IMR-90 (cell line): ENCODE measurements around the gene EFEMP1. TPM values are rescaled to one million over a fixed set of nuclear protein-coding genes. Genes with fewer than 3 reads are reported as not detected.

Source experiments
- ATAC-seq: fragments of 200-7000 bp; cut with Tn5 transposase; 2 replicates; pipeline ENCODE4 v1.9.1; 2020; ENCODE audit warnings: low read depth, mild to moderate bottlenecking, moderate library complexity
- BruUV-seq: library from RNA; stranded (reverse); fragments of 400-500 nt; replicated peaks from 2 replicates; lab custom pipeline; 2021; lab: Mats Ljungman, UMichigan
- CTCF ChIA-PET: fragments of 300-600 bp; formaldehyde crosslinking; extraction: SDS; loops from one replicate; lab custom pipeline; 2021; ENCODE audit warnings: antibody characterized with exemption; lab: Yijun Ruan, JAX
- POLR2A ChIA-PET: fragments of 300-600 bp; sonication (Branson Sonifier 250); formaldehyde crosslinking; loops from one replicate; lab custom pipeline; 2022; ENCODE audit warnings: antibody characterized with exemption; ENCODE audit not compliant: unreplicated experiment; lab: Charles Lee
- DNase-seq: peaks from one replicate; pipeline ENCODE4 v3.0.0; 2013
- H2AFZ ChIP-seq: replicated peaks from 2 replicates; pipeline ENCODE3; 2013; ENCODE audit warnings: low read length, mild to moderate bottlenecking; ENCODE audit not compliant: poor library complexity
- H2AK5ac ChIP-seq: 2 replicates; pipeline ENCODE4 v1.6.1; 2013; ENCODE audit warnings: low read depth, low read length, inconsistent platforms
- H2AK9ac ChIP-seq: replicated peaks from 2 replicates; pipeline ENCODE3; 2013; ENCODE audit warnings: mild to moderate bottlenecking, low read depth, low read length, moderate library complexity; ENCODE audit not compliant: poor library complexity
- H2BK120ac ChIP-seq: 2 replicates; pipeline ENCODE4 v1.6.1; 2013; ENCODE audit warnings: low read depth, low read length, inconsistent platforms
- H2BK15ac ChIP-seq: 3 replicates; pipeline ENCODE4 v1.6.1; 2013; ENCODE audit warnings: low read depth, low read length, inconsistent platforms
- H2BK20ac ChIP-seq: 2 replicates; pipeline ENCODE4 v1.6.1; 2013; ENCODE audit warnings: low read depth, mild to moderate bottlenecking, inconsistent platforms, low read length, moderate library complexity
- H2BK5ac ChIP-seq: 2 replicates; pipeline ENCODE4 v1.6.1; 2013; ENCODE audit warnings: mild to moderate bottlenecking, low read depth, low read length, inconsistent platforms; ENCODE audit not compliant: poor library complexity, severe bottlenecking
- H3K14ac ChIP-seq: replicated peaks from 2 replicates; pipeline ENCODE4 v1.6.1; 2013; ENCODE audit warnings: low read depth, low read length, inconsistent platforms
- H3K18ac ChIP-seq: 2 replicates; pipeline ENCODE4 v1.6.1; 2013; ENCODE audit warnings: low read depth, low read length, control low read depth
- H3K23ac ChIP-seq: 2 replicates; pipeline ENCODE4 v1.6.1; 2013; ENCODE audit warnings: low read depth, low read length, inconsistent platforms
- H3K27ac ChIP-seq: 2 replicates; pipeline ENCODE4 v1.5.1; 2013; ENCODE audit warnings: mild to moderate bottlenecking, control low read depth, low read length; ENCODE audit not compliant: insufficient read depth
- H3K27me3 ChIP-seq: 2 replicates; pipeline ENCODE4 v1.6.1; 2013; ENCODE audit warnings: low read length; ENCODE audit not compliant: control insufficient read depth, insufficient read depth
- H3K36me3 ChIP-seq: 2 replicates; pipeline ENCODE4 v1.6.1; 2013; ENCODE audit warnings: low read length, mixed read lengths; ENCODE audit not compliant: control insufficient read depth, insufficient read depth
- H3K4ac ChIP-seq: 2 replicates; pipeline ENCODE4 v1.6.1; 2013; ENCODE audit warnings: low read depth, low read length, inconsistent platforms
- H3K4me1 ChIP-seq: 2 replicates; pipeline ENCODE4 v1.6.1; 2013; ENCODE audit warnings: low read length, mixed read lengths; ENCODE audit not compliant: control insufficient read depth, insufficient read depth
- H3K4me2 ChIP-seq: 2 replicates; pipeline ENCODE4 v1.6.1; 2013; ENCODE audit warnings: low read depth, mild to moderate bottlenecking, control low read depth, low read length, moderate library complexity
- H3K4me3 ChIP-seq: 2 replicates; pipeline ENCODE4 v1.5.1; 2013; ENCODE audit warnings: low read depth, mild to moderate bottlenecking, control low read depth, low read length, moderate library complexity; ENCODE audit not compliant: insufficient read depth
- H3K56ac ChIP-seq: 2 replicates; pipeline ENCODE4 v1.6.1; 2013; ENCODE audit warnings: low read length, inconsistent platforms; ENCODE audit not compliant: insufficient read depth; ENCODE audit errors: extremely low read depth
- H3K79me1 ChIP-seq, 2 experiments: 2 replicates each; pipeline ENCODE4 v1.6.1; 2013; ENCODE audit warnings: low read length in 2 of 2, inconsistent platforms in 1 of 2, low read depth in 1 of 2
- H3K9ac ChIP-seq: 2 replicates; pipeline ENCODE4 v1.6.1; 2013; ENCODE audit warnings: low read depth, low read length, control low read depth
- H3K9me1 ChIP-seq: 2 replicates; pipeline ENCODE4 v1.6.1; 2013; ENCODE audit warnings: low read length, inconsistent platforms; ENCODE audit not compliant: insufficient read depth
- H3K9me3 ChIP-seq: 2 replicates; pipeline ENCODE4 v1.6.1; 2013; ENCODE audit warnings: low read length; ENCODE audit not compliant: control insufficient read depth, insufficient read depth
- H4K20me1 ChIP-seq: 2 replicates; pipeline ENCODE4 v1.6.1; 2013; ENCODE audit warnings: low read length, inconsistent platforms; ENCODE audit not compliant: insufficient read depth
- H4K5ac ChIP-seq: 2 replicates; pipeline ENCODE4 v1.6.1; 2013; ENCODE audit warnings: mild to moderate bottlenecking, low read depth, low read length, control low read depth
- H4K8ac ChIP-seq, 2 experiments: 2 replicates each; pipeline ENCODE4 v1.6.1; 2013; ENCODE audit warnings: low read depth in 2 of 2, low read length in 2 of 2, control low read depth in 1 of 2, inconsistent platforms in 1 of 2
- H4K91ac ChIP-seq: 2 replicates; pipeline ENCODE4 v1.6.1; 2013; ENCODE audit warnings: low read depth, low read length, inconsistent platforms; ENCODE audit not compliant: insufficient read depth
- BHLHE40 ChIP-seq: fragments of 150-350 bp; IDR thresholded peaks from 2 replicates; pipeline ENCODE4 v1.6.1; 2016; ENCODE audit warnings: mild to moderate bottlenecking, low read depth, low read length
- CEBPB ChIP-seq: IDR thresholded peaks from 2 replicates; pipeline ENCODE4 v1.6.1; 2012; ENCODE audit warnings: low read depth, low read length, improper control_type of control experiment
- CHD1 ChIP-seq: IDR thresholded peaks from 2 replicates; pipeline ENCODE4 v1.6.1; 2012; ENCODE audit warnings: low read depth, low read length, improper control_type of control experiment
- FOS ChIP-seq: fragments of 150-350 bp; IDR thresholded peaks from 2 replicates; pipeline ENCODE4 v1.6.1; 2016; ENCODE audit warnings: low read depth, low read length
- RFX5 ChIP-seq: IDR thresholded peaks from 2 replicates; pipeline ENCODE4 v1.8.0; 2012; ENCODE audit warnings: low read depth, mild to moderate bottlenecking, low read length, moderate library complexity
- USF2 ChIP-seq: fragments of 150-350 bp; IDR thresholded peaks from 2 replicates; pipeline ENCODE4 v1.6.1; 2017; ENCODE audit warnings: mild to moderate bottlenecking, antibody characterized with exemption, low read length, low read depth
- WGBS, 2 experiments: methylation state at CpG; one replicate each; pipeline versions ENCODE4 v1.1.5 to v1.1.7; 2013; ENCODE audit warnings: missing lambda C conversion rate in 2 of 2; ENCODE audit not compliant: insufficient read length in 1 of 2; ENCODE audit errors: extremely low coverage in 2 of 2; 5-methylcytosine and 5-hydroxymethylcytosine counted together
- dilution Hi-C: fragments of 300-500 bp; cut with HindIII; formaldehyde crosslinking; loops from one replicate; pipeline ENCODE4 v1.14.3; 2018; ENCODE audit warnings: low sequenced_read_pairs; ENCODE audit not compliant: unreplicated experiment
- in situ Hi-C: fragments of 300-500 bp; cut with MboI; formaldehyde crosslinking; loops from 3 replicates; pipeline ENCODE4 v1.14.3; 2019; ENCODE audit warnings: low sequenced_read_pairs, inconsistent platforms, mixed read lengths
- intact Hi-C: fragments of 100-400 bp; cut with micrococcal nuclease; formaldehyde crosslinking; loops from 2 replicates; pipeline ENCODE4 v1.10.0; 2022
- polyA plus RNA-seq, 3 experiments: library from polyadenylated mRNA; depleted of rRNA; stranded (reverse); fragments of >200 nt; gene quantifications; 2 replicates each; pipeline ENCODE4 v1.2.3, GENCODE V29; 2012; ENCODE audit warnings: low replicate concordance in 1 of 3
- total RNA-seq: library from RNA; depleted of rRNA; stranded (reverse); fragments of >200 nt; gene quantifications from 2 replicates; pipeline ENCODE4 v1.2.3, GENCODE V29; 2012

Gene EFEMP1
- total and polyA plus RNA-seq, 2 of the 4 experiments (the other 2 are of a cell fraction) = 214 to 219 TPM

GRCh38 chr2:55876429-55877086 lies 47.0 kb downstream of the EFEMP1 start:
- Histone ChIP-seq H3K9me3 (no peaks in the 10 kb centered on the region), H3K27ac (no peak overlapping the region), H2AK9ac (no peak overlapping the region), H3K56ac (0 out of 2 replicates have a peak overlapping the region, but pooled peaks have one; percentile 26), H4K20me1 (no peaks in the 10 kb centered on the region), H4K8ac (peak overlapping the region; percentile 51 to 76; a peak in 2 of 4 replicates), H3K79me1 (peaks cover 2 to 17% of the 10 kb centered on the region in 2 experiments; a peak in 3 of 4 replicates), H3K14ac (peak overlapping the region; percentile 88), H4K5ac (no peak overlapping the region), H3K4ac (peak overlapping the region; percentile 83; the same call in 1 of the 2 replicates), H4K91ac (no peak overlapping the region; the same call in 1 of the 2 replicates), H3K18ac (peak overlapping the region; percentile 62; the same call in 1 of the 2 replicates), H3K23ac (no peak overlapping the region), H2BK20ac (peak overlapping the region; percentile 8; the same call in 1 of the 2 replicates), H3K9me1 (peaks cover 19% of the 10 kb centered on the region), H3K27me3 (no peaks in the 10 kb centered on the region), H3K9ac (no peak overlapping the region), H3K4me3 (no peak overlapping the region), H2BK120ac (peak overlapping the region; percentile 13; the same call in 1 of the 2 replicates), H3K4me2 (no peak overlapping the region), H3K36me3 (peaks cover 34% of the 10 kb centered on the region), H2AK5ac (peak overlapping the region; percentile 63), H2BK15ac (peak overlapping the region; percentile 63; the same call in 2 of the 3 replicates), H2AFZ (no peak overlapping the region), H2BK5ac (peak overlapping the region; percentile 83), H3K4me1 (peaks cover 22% of the 10 kb centered on the region)
- no CpG with 5 or more reads among the region's 6 CpGs for WGBS, 2 experiments
- intact Hi-C loops = no loop called here
- dilution Hi-C loops = no loop called here
- in situ Hi-C loops = no loop called here
- DNase-seq (no peak), ATAC-seq (no peak)
- POLR2A ChIA-PET = no interaction called here
- no TSS peak for BruUV-seq
- no peak for TF ChIP-seq CHD1
- no peak for TF ChIP-seq BHLHE40
- no peak for TF ChIP-seq CEBPB
- no peak for TF ChIP-seq USF2
- TF ChIP-seq RFX5 = no peak
- TF ChIP-seq FOS = no peak
- CTCF ChIA-PET = interaction anchor here (0.9 kb wide), 1 partner anchor 84 kb away, joined by 3 read pairs; no protein-coding TSS in a partner anchor
